Peyer's patch (tissue), 4 donors: ENCODE data around the gene ISG20L2. TPM values are rescaled to one million over a fixed set of nuclear protein-coding genes. Genes with fewer than 3 reads are reported as not detected.

Experiments used
- DNase-seq, 3 donors: peaks; one replicate each; pipeline ENCODE4 v3.0.0-alpha.2; 2017 to 2019
- H3K27ac ChIP-seq, 4 donors: fragments of 200-600 bp; sonication (generic); one replicate each; pipeline ENCODE4 v1.5.1; 2016 to 2019
- H3K27me3 ChIP-seq, 2 donors: fragments of 200-600 bp; sonication (generic); one replicate each; pipeline ENCODE4 v1.5.1; 2019
- H3K36me3 ChIP-seq, 3 donors: fragments of 200-600 bp; sonication (generic); one replicate each; pipeline ENCODE4 v1.5.1; 2016 to 2019
- H3K4me1 ChIP-seq, 4 donors: fragments of 200-600 bp; sonication (generic); one replicate each; pipeline ENCODE4 v1.5.1; 2016 to 2019
- H3K4me3 ChIP-seq, 4 donors: fragments of 200-600 bp; sonication (generic); 1 replicate in 3 of 4; 2 replicates in 1 of 4; pipeline ENCODE4 v1.5.1; 2016 to 2019; ENCODE audit warnings: mild to moderate bottlenecking in 1 of 4
- H3K9me3 ChIP-seq, 4 donors: fragments of 200-600 bp; sonication (generic); one replicate each; pipeline ENCODE4 v1.5.1; 2016 to 2019; ENCODE audit warnings: mild to moderate bottlenecking in 1 of 4
- POLR2A ChIP-seq, 2 donors: fragments of 450-650 bp; IDR thresholded peaks; one replicate each; pipeline ENCODE4 v1.5.1; 2017; ENCODE audit warnings: antibody characterized with exemption in 2 of 2, mild to moderate bottlenecking in 2 of 2, moderate library complexity in 2 of 2
- total RNA-seq, 4 donors: library from RNA; depleted of rRNA; stranded (reverse); fragments of >200 nt; gene quantifications; one replicate each; pipeline ENCODE4 v1.1.0, GENCODE V29; 2016
- TF ChIP-seq, protein P1 (sequence below), 6 experiments: fragments of 450-650 bp in 4 of 6; fragments of 200-600 bp in 2 of 6; sonication (generic) in 1 of 6; IDR thresholded peaks; one replicate each; pipeline ENCODE4 v1.5.1; 2017 to 2019; ENCODE audit warnings: antibody characterized with exemption in 6 of 6, mild to moderate bottlenecking in 3 of 6, moderate library complexity in 1 of 6

Gene ISG20L2
- total RNA-seq, 4 donors from 2014 or later = 22.4 to 47.2 (median 27.9) TPM

DNA sequence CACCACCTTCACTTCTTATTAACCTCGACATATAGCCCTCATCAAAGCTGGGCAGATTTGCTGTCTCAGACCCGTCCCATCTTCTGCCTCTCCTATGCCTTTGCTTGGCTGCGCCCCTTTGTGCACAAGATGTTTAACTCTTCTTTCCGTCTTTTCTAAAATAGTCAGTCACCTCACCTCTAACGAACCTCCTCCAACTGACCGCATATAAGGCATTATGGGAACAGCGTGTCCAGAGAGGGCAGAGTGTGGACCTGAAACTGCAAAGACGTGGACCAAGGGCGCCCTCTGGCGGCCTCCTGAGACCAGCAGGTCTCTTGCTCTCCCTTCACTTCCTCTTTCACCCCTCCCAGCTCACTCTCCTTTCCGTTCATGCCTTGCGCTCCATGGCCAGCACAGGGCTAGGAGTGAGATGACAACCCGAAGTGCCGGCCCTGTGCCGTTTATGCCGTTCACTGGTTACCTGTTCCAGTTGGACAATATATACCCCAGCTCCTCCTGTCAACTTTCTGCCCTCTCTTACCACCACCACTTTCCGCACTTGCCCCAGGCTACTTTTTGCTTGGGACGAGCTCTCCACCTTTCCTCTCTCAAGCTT, 2.8 kb downstream of the ISG20L2 start:
- DNase-seq = peak; percentile 83 to 95 (median 92)
- peak in 1 of 2 donors; percentile 19 for TF ChIP-seq POLR2A (IDR thresholded peaks at IDR 0.05)
- TF ChIP-seq, protein P1, sequence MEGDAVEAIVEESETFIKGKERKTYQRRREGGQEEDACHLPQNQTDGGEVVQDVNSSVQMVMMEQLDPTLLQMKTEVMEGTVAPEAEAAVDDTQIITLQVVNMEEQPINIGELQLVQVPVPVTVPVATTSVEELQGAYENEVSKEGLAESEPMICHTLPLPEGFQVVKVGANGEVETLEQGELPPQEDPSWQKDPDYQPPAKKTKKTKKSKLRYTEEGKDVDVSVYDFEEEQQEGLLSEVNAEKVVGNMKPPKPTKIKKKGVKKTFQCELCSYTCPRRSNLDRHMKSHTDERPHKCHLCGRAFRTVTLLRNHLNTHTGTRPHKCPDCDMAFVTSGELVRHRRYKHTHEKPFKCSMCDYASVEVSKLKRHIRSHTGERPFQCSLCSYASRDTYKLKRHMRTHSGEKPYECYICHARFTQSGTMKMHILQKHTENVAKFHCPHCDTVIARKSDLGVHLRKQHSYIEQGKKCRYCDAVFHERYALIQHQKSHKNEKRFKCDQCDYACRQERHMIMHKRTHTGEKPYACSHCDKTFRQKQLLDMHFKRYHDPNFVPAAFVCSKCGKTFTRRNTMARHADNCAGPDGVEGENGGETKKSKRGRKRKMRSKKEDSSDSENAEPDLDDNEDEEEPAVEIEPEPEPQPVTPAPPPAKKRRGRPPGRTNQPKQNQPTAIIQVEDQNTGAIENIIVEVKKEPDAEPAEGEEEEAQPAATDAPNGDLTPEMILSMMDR (IDR thresholded peaks at IDR 0.05) = peak; percentile 88 to 97 (median 93)
- peaks cover 0 to 43% (median 0%) of the 10 kb centered on the region in 3 donors for H3K36me3 ChIP-seq
- peak overlapping the region; percentile 3 to 77 (median 44) for H3K4me3 ChIP-seq
- H3K4me1 ChIP-seq = peaks cover 11 to 32% (median 28%) of the 10 kb centered on the region in 4 donors
- peak overlapping the region in 2 of 4 donors; percentile 26 to 44 for H3K27ac ChIP-seq
- no peaks in the 10 kb centered on the region for H3K9me3 ChIP-seq
- H3K27me3 ChIP-seq = no peaks in the 10 kb centered on the region

DNA sequence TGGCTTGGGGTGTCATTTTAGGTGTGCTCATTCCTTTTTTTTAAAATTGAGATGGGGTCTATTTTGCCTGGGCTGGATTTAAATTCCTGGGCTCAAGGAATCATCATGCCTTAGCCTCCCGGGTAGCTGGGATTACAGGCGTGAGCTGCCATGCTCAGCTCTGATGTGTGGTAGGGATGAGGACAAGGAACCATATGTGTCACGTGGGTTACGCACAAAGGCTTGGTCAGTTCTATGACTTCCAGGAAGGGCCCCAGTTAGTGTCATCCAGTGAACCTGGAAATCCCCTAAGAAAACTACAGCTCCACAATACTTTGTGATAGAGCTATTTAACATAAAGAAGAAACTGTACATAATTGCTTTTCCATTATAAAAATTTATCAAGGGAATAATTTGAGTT, 7.0 kb downstream of the ISG20L2 start:
- Histone ChIP-seq H3K4me1 (peaks cover 11 to 20% (median 15%) of the 10 kb centered on the region in 4 donors), H3K9me3 (no peaks in the 10 kb centered on the region), H3K4me3 (no peak overlapping the region), H3K27ac (no peak overlapping the region), H3K27me3 (no peaks in the 10 kb centered on the region), H3K36me3 (peaks cover 0 to 55% (median 0%) of the 10 kb centered on the region in 3 donors)
- TF ChIP-seq, protein P1 (IDR thresholded peaks at IDR 0.05) = no peak
- DNase-seq = no peak

DNA sequence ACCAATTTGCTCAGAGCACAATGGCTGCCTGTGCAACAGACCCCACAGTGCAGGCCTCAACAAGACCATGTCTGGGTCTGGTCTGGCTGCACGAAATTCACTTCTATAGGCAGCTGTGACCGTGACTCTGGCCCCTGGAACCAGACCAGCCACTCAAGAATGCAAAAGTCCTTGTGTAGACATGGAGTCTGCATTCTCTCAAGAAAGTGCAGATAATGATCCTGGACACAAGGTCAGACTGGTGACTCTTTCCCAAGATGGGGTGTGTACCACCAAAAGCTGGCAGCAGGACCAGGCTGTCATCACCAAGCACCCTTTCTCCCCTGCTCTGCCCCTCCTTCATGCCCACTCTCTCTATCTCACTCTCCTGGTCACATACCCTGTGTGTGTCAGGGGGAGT, 7.4 kb downstream of the ISG20L2 start:
- DNase-seq = no peak
- Histone ChIP-seq H3K9me3 (no peaks in the 10 kb centered on the region), H3K27me3 (no peaks in the 10 kb centered on the region), H3K4me1 (peaks cover 9 to 16% (median 11%) of the 10 kb centered on the region in 4 donors), H3K4me3 (no peak overlapping the region), H3K27ac (no peak overlapping the region), H3K36me3 (peaks cover 0 to 55% (median 0%) of the 10 kb centered on the region in 3 donors)
- no peak for TF ChIP-seq POLR2A (IDR thresholded peaks at IDR 0.05)
- TF ChIP-seq, protein P1 (IDR thresholded peaks at IDR 0.05) = no peak

DNA sequence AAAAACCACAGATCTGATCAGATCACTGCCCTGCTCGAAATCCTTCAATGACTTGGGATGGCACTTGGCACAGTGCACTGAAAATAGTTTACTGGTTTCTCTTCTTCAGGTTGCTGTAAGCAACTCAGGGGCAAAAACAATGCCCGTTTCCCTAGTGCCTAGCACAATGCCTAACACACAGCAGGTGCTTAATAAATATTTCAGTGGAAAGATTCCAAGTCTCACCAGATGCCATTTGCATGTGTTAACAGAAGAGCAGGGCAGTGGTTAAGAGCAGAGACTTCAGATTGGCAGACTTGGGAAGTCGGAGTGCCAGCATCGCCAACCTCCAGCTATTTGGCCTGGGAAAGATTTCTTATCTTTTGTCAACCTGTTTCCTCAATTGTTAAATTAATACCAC, 11.2 kb downstream of the ISG20L2 start:
- no peak for DNase-seq
- H3K4me1 ChIP-seq = no peaks in the 10 kb centered on the region
- no peak overlapping the region for H3K4me3 ChIP-seq
- H3K27me3 ChIP-seq = no peaks in the 10 kb centered on the region
- no peak for TF ChIP-seq POLR2A (IDR thresholded peaks at IDR 0.05)
- TF ChIP-seq, protein P1 (IDR thresholded peaks at IDR 0.05) = no peak
- H3K27ac ChIP-seq = no peak overlapping the region
- H3K36me3 ChIP-seq = peaks cover 0 to 26% (median 0%) of the 10 kb centered on the region in 3 donors
- H3K9me3 ChIP-seq = no peaks in the 10 kb centered on the region

DNA sequence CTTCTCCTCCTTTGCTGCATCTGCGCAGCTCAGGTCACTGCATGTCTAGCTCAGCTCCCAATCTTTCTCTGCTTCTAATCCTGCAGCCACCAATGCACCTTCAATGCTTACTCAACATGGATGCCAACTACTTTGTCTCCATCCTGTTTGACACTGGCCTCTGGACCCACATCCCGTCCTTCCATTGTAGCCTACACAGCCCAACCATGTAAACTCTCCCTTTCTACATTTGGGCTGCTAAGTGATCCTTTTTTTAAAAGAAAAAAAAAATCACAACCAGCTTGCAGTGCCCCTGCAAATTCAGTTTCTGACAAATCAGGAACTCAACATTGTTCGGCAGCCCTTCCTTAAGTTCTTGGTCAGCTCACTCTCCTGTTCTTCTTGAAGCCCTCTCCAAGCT, 13.7 kb downstream of the ISG20L2 start:
- no peak overlapping the region for H3K4me3 ChIP-seq
- no peaks in the 10 kb centered on the region for H3K9me3 ChIP-seq
- peaks cover 0 to 8% (median 0%) of the 10 kb centered on the region in 4 donors for H3K4me1 ChIP-seq
- H3K27ac ChIP-seq = no peak overlapping the region
- H3K36me3 ChIP-seq = peaks cover 0 to 4% (median 0%) of the 10 kb centered on the region in 3 donors
- no peak for TF ChIP-seq POLR2A (IDR thresholded peaks at IDR 0.05)
- TF ChIP-seq, protein P1 (IDR thresholded peaks at IDR 0.05) = no peak
- no peaks in the 10 kb centered on the region for H3K27me3 ChIP-seq
- DNase-seq = no peak
